Measurements from ENCODE around the gene RAB1B. TPM values are rescaled to one million over a fixed set of nuclear protein-coding genes. Genes with fewer than 3 reads are reported as not detected.

The RAB1B gene
- total and polyA plus RNA-seq, 10 of the 15 experiments (the other 5 are each of a cell fraction or from before 2014, with no cell fraction given), result 10.4 to 193 (median 96.9) TPM

DNA sequence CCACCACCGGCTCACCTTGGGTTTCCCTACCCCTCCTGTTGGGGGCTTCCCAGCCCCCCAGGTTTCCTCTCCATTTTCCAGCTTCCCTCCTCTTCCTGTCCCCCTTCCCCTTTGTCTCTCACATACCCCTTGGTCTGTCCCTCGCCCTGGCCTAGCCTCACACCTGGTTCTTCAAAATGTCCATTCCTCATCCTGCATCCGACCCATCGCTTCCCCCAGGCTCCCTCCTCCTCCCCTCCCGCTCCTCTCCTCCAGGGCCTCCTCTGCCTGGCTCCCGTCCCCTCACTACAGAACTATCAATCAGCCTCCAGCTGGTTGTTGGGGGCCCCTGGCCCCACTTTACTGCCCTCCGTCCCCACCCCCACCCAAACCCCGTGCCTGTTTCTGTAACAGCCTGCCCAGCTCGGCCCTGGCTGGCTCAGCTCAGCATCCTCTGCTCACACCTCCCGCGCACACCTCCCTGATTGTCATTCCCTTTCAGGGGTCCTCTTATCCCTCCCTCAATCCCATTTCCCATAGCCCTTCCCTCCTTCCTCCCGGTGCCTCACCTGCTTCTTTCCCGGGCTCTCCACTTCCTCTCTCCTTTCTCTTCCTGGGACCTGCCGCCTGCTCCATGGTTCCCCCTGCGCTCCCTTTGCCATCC, 10.8 kb downstream of the RAB1B start:
- peaks cover 12% of the 10 kb centered on the region for H3K4me1 ChIP-seq (ENCODE audit: control insufficient read depth, insufficient read depth, low read length)
- no TSS peak for BruUV-seq (replicated peaks)
- TF ChIP-seq POLR2A (IDR thresholded peaks at IDR 0.05; ENCODE audit: low read depth, low read length) (peak; percentile 55), TCF3 (IDR thresholded peaks at IDR 0.05; ENCODE audit: borderline replicate concordance, insufficient read depth, low read depth, low read length) (no peak)
- no peak overlapping the region for H3K4me3 ChIP-seq
- no peaks in the 10 kb centered on the region; the same call in 1 of the 2 replicates for H4K20me1 ChIP-seq (ENCODE audit: control insufficient read depth, insufficient read depth)
- H3K27ac ChIP-seq (ENCODE audit: control insufficient read depth, insufficient read depth), result no peak overlapping the region
- peaks cover 5 to 16% of the 10 kb centered on the region in 2 experiments for H3K36me3 ChIP-seq (ENCODE audit: control insufficient read depth in 2 of 2, insufficient read depth in 2 of 2, low read length in 1 of 2)
- ChIA-PET SMC1A (ENCODE audit: uncharacterized antibody, unreplicated experiment) (no interaction called here), CTCF (interaction anchor here (1.2 to 1.7 kb wide), 2 partner anchors 9 to 57 kb away, joined by 3 to 7 read pairs; partner anchors contain the start of gene YIF1A), POLR2A (interaction anchor here (0.6 to 2.0 kb wide), 2 partner anchors 10 to 223 kb away, joined by 3 to 7 read pairs; partner anchors contain the start of gene YIF1A), RAD21 (ENCODE audit: unreplicated experiment) (interaction anchor here (1.0 kb wide), 1 partner anchor 24 kb away, joined by 4 read pairs; no protein-coding TSS in a partner anchor)
- H2AFZ ChIP-seq (ENCODE audit: control insufficient read depth, low read depth, low read length), result no peak overlapping the region
- FAIRE-seq, result no peak
- H3K4me2 ChIP-seq (ENCODE audit: control insufficient read depth, insufficient read depth), result no peak overlapping the region
- ATAC-seq, result no peak
- intact Hi-C loops (cut with micrococcal nuclease; ENCODE audit: unreplicated experiment), result no loop called here
- WGBS (ENCODE audit: insufficient coverage, insufficient replicate concordance, low lambda C conversion rate, missing lambda C conversion rate), result 78% methylated on average over 11 of the region's 15 CpGs
- no peaks in the 10 kb centered on the region for H3K9me3 ChIP-seq (replicated peaks; ENCODE audit: control insufficient read depth, insufficient read depth, low read length)
- in situ Hi-C loops (cut with MboI), result no loop called here
- H3K27me3 ChIP-seq (replicated peaks in 1 of 2; ENCODE audit: control insufficient read depth in 2 of 2, insufficient read depth in 2 of 2, low read length in 1 of 2), result no peaks in the 10 kb centered on the region
- DNase-seq (ENCODE audit: low read depth, low spot score), result no peak
- no peaks in the 10 kb centered on the region for H3K79me2 ChIP-seq (ENCODE audit: control insufficient read depth, insufficient read depth, low read length)
- no peak overlapping the region for H3K9ac ChIP-seq (ENCODE audit: control insufficient read depth, insufficient read depth, low read length)

GRCh38 chr11:66280428-66280827, 12.0 kb downstream of the RAB1B start:
- H4K20me1 ChIP-seq (ENCODE audit: control insufficient read depth, insufficient read depth), result no peaks in the 10 kb centered on the region; the same call in 1 of the 2 replicates
- ATAC-seq (no peak), FAIRE-seq (no peak), DNase-seq (ENCODE audit: low read depth, low spot score) (no peak)
- no peaks in the 10 kb centered on the region for H3K9me3 ChIP-seq (replicated peaks; ENCODE audit: control insufficient read depth, insufficient read depth, low read length)
- ChIA-PET POLR2A (interaction anchor here (1.0 to 2.0 kb wide), 3 partner anchors 9 to 12 kb away, joined by 4 to 7 read pairs (median 5); partner anchors contain the start of genes RAB1B and YIF1A), SMC1A (ENCODE audit: uncharacterized antibody, unreplicated experiment) (interaction anchor here (1.0 to 3.4 kb wide), 2 partner anchors 9 to 13 kb away, joined by 3 to 10 read pairs; partner anchors contain the start of gene RAB1B), CTCF (interaction anchor here (0.8 to 3.3 kb wide), 5 partner anchors 8 to 59 kb away, joined by 3 to 29 read pairs (median 7); partner anchors contain the start of genes RIN1 and YIF1A), RAD21 (ENCODE audit: unreplicated experiment) (interaction anchor here (1.0 to 1.7 kb wide), 2 partner anchors 12 to 26 kb away, joined by 4 to 9 read pairs; partner anchors contain the start of gene RAB1B)
- H3K4me1 ChIP-seq (ENCODE audit: control insufficient read depth, insufficient read depth, low read length), result peaks cover 12% of the 10 kb centered on the region
- no peaks in the 10 kb centered on the region for H3K79me2 ChIP-seq (ENCODE audit: control insufficient read depth, insufficient read depth, low read length)
- H3K4me2 ChIP-seq (ENCODE audit: control insufficient read depth, insufficient read depth), result no peak overlapping the region
- H3K36me3 ChIP-seq (ENCODE audit: control insufficient read depth in 2 of 2, insufficient read depth in 2 of 2, low read length in 1 of 2), result peaks cover 0 to 9% of the 10 kb centered on the region in 2 experiments
- no peak overlapping the region for H3K9ac ChIP-seq (ENCODE audit: control insufficient read depth, insufficient read depth, low read length)
- no peak overlapping the region for H3K4me3 ChIP-seq
- H2AFZ ChIP-seq (ENCODE audit: control insufficient read depth, low read depth, low read length), result no peak overlapping the region
- peak; percentile 60 for TF ChIP-seq POLR2A (IDR thresholded peaks at IDR 0.05; ENCODE audit: low read depth, low read length)
- no peak for TF ChIP-seq TCF3 (IDR thresholded peaks at IDR 0.05; ENCODE audit: borderline replicate concordance, insufficient read depth, low read depth, low read length)
- TF ChIP-seq PKNOX1 (IDR thresholded peaks at IDR 0.05), result peak; percentile 43; the same call in 1 of the 2 replicates
- no peak for TF ChIP-seq MXI1 (IDR thresholded peaks at IDR 0.05; ENCODE audit: low read depth, low read length)
- no peaks in the 10 kb centered on the region for H3K27me3 ChIP-seq (replicated peaks in 1 of 2; ENCODE audit: control insufficient read depth in 2 of 2, insufficient read depth in 2 of 2, low read length in 1 of 2)
- WGBS (ENCODE audit: insufficient coverage, insufficient replicate concordance, low lambda C conversion rate, missing lambda C conversion rate), result 91% methylated on average over 8 of the region's 14 CpGs
- H3K27ac ChIP-seq (ENCODE audit: control insufficient read depth, insufficient read depth), result no peak overlapping the region
- in situ Hi-C loops (cut with MboI) (no loop called here), intact Hi-C loops (cut with micrococcal nuclease; ENCODE audit: unreplicated experiment) (no loop called here)
- no TSS peak for BruUV-seq (replicated peaks)
